ENCODE data around the gene EIF4B.

DNA sequence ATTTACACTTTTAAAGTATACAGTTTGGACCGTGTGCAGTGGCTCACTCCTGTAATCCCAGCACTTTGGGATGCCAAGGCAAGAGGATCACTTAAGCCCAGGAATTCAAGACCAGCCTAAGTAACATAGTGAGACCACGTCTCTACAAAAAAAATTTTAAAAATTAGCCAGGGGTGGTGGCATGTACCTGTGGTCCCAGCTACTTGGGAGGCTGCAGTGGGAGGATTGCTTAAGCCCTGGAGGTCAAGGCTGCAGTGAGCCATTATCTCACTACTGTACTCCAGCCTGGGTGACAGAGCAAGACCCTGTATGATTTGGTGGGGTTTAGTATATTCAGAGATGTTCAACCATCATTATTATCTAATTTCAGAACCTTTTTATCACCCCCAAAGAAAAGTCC is 4.7 kb downstream of the EIF4B start:
- TF ChIP-seq CTCF (IDR thresholded peaks at IDR 0.05) (no peak), SIN3A (IDR thresholded peaks at IDR 0.05; ENCODE audit: borderline replicate concordance, low read depth, low read length) (no peak), TAF1 (IDR thresholded peaks at IDR 0.05; ENCODE audit: borderline replicate concordance, low read depth, low read length) (no peak), EP300 (IDR thresholded peaks at IDR 0.05; ENCODE audit: borderline replicate concordance in 1 of 2, low read depth in 1 of 2, low read length in 1 of 2) (no peak), RFX5 (IDR thresholded peaks at IDR 0.05; ENCODE audit: low read length) (no peak), POLR2AphosphoS5 (IDR thresholded peaks at IDR 0.05; ENCODE audit: low read depth, low read length) (no peak), CHD2 (IDR thresholded peaks at IDR 0.05; ENCODE audit: low read length, partially characterized antibody) (no peak), ELF1 (IDR thresholded peaks at IDR 0.05) (no peak), MEF2A (IDR thresholded peaks at IDR 0.05; ENCODE audit: borderline replicate concordance, low read depth) (no peak), FOXM1 (IDR thresholded peaks at IDR 0.05; ENCODE audit: low read depth) (no peak), YY1 (IDR thresholded peaks at IDR 0.05; ENCODE audit: low read depth) (no peak)
- TF ChIP-seq, protein P1, sequence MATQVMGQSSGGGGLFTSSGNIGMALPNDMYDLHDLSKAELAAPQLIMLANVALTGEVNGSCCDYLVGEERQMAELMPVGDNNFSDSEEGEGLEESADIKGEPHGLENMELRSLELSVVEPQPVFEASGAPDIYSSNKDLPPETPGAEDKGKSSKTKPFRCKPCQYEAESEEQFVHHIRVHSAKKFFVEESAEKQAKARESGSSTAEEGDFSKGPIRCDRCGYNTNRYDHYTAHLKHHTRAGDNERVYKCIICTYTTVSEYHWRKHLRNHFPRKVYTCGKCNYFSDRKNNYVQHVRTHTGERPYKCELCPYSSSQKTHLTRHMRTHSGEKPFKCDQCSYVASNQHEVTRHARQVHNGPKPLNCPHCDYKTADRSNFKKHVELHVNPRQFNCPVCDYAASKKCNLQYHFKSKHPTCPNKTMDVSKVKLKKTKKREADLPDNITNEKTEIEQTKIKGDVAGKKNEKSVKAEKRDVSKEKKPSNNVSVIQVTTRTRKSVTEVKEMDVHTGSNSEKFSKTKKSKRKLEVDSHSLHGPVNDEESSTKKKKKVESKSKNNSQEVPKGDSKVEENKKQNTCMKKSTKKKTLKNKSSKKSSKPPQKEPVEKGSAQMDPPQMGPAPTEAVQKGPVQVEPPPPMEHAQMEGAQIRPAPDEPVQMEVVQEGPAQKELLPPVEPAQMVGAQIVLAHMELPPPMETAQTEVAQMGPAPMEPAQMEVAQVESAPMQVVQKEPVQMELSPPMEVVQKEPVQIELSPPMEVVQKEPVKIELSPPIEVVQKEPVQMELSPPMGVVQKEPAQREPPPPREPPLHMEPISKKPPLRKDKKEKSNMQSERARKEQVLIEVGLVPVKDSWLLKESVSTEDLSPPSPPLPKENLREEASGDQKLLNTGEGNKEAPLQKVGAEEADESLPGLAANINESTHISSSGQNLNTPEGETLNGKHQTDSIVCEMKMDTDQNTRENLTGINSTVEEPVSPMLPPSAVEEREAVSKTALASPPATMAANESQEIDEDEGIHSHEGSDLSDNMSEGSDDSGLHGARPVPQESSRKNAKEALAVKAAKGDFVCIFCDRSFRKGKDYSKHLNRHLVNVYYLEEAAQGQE (IDR thresholded peaks at IDR 0.05; ENCODE audit: low read depth, low read length) = no peak
